Activated naive CD8-positive, alpha-beta T cell treated with anti-CD3 and anti-CD28 coated beads, Interleukin-2, amount 50 U/mL, for 24 hours (primary cell): ENCODE data around the gene MTHFD1L.

Experiments used
- ATAC-seq: fragments of 150-1000 bp; cut with Tn5 transposase; one replicate; pipeline ENCODE4 v1.10.0; 2021
- DNase-seq: peaks from one replicate; pipeline ENCODE4 v3.0.0; 2021
- H3K27ac Mint-ChIP-seq: one replicate; pipeline ENCODE4 v1.8.0; 2021; ENCODE audit warnings: mild to moderate bottlenecking, mixed read lengths
- H3K27me3 Mint-ChIP-seq: one replicate; pipeline ENCODE4 v1.8.0; 2021; ENCODE audit warnings: mixed read lengths
- H3K36me3 Mint-ChIP-seq: one replicate; pipeline ENCODE4 v1.8.0; 2021; ENCODE audit warnings: low read depth, mixed read lengths
- H3K4me1 Mint-ChIP-seq: one replicate; pipeline ENCODE4 v1.8.0; 2021; ENCODE audit warnings: mixed read lengths
- H3K4me3 Mint-ChIP-seq: one replicate; pipeline ENCODE4 v1.8.0; 2021; ENCODE audit warnings: mild to moderate bottlenecking, moderate library complexity, mixed read lengths
- H3K9me3 Mint-ChIP-seq: one replicate; pipeline ENCODE4 v1.8.0; 2021; ENCODE audit warnings: mixed read lengths

MTHFD1L gene

DNA sequence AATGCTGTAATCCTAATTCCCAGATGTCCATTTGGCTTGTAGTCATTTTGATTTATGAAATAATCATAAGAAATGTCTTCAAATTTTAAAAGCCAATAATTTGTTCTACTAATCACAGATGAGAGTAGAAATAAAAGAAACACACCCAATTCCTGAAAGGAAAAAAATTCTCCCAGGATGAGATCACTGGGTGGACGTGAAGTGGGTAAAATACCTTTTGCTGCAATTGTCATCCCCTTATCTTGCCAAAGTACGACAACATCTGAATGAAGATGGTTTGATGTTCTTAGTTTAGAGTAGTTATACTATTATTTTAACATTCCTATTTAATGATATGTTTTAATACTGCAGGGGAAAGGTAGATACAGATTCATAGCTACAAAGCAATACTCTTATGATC is 33.7 kb downstream of the MTHFD1L start:
- Mint-ChIP-seq H3K4me3 (no peak overlapping the region), H3K27ac (no peak overlapping the region), H3K36me3 (peaks cover 54% of the 10 kb centered on the region), H3K4me1 (peaks cover 16% of the 10 kb centered on the region), H3K27me3 (no peaks in the 10 kb centered on the region), H3K9me3 (no peaks in the 10 kb centered on the region)
- DNase-seq (no peak), ATAC-seq (no peak)

- no peak overlapping the region for H3K27ac Mint-ChIP-seq
- H3K36me3 Mint-ChIP-seq = peaks cover 50% of the 10 kb centered on the region
- peaks cover 8% of the 10 kb centered on the region for H3K4me1 Mint-ChIP-seq
- H3K4me3 Mint-ChIP-seq = no peak overlapping the region
- H3K9me3 Mint-ChIP-seq = no peaks in the 10 kb centered on the region
- ATAC-seq = no peak
- no peaks in the 10 kb centered on the region for H3K27me3 Mint-ChIP-seq
- DNase-seq = no peak
Measured at GRCh38 chr6:150900049-150900448, 34.5 kb downstream of the MTHFD1L start.

GRCh38 chr6:150902142-150902776 is 36.8 kb downstream of the MTHFD1L start:
- peaks cover 2% of the 10 kb centered on the region for H3K4me1 Mint-ChIP-seq
- peaks cover 48% of the 10 kb centered on the region for H3K36me3 Mint-ChIP-seq
- no peaks in the 10 kb centered on the region for H3K27me3 Mint-ChIP-seq
- DNase-seq = no peak
- H3K4me3 Mint-ChIP-seq = no peak overlapping the region
- no peak for ATAC-seq
- no peak overlapping the region for H3K27ac Mint-ChIP-seq
- no peaks in the 10 kb centered on the region for H3K9me3 Mint-ChIP-seq

DNA sequence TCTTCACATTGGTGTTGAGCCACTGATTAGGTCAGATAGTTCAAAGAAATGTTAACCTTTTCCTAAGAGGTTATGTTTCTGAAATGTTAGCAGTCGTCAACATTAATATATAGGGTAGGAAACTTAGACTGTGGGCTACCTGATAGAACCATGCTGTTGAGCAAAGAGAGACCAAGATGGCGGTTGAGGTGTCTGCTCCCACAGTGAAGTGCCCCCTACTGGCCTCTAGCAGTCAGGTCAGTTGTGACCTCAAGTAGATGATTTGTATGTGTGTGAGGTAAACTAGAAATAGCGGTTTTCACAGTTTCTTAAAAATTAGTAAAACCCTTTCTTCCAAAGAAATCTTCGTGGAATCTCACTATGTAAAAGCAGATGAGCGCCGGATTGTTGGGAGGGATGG is 40.3 kb downstream of the MTHFD1L start:
- Mint-ChIP-seq H3K27me3 (no peaks in the 10 kb centered on the region), H3K27ac (no peak overlapping the region), H3K36me3 (peaks cover 53% of the 10 kb centered on the region), H3K4me1 (no peaks in the 10 kb centered on the region), H3K4me3 (no peak overlapping the region), H3K9me3 (no peaks in the 10 kb centered on the region)
- DNase-seq (no peak), ATAC-seq (no peak)

DNA sequence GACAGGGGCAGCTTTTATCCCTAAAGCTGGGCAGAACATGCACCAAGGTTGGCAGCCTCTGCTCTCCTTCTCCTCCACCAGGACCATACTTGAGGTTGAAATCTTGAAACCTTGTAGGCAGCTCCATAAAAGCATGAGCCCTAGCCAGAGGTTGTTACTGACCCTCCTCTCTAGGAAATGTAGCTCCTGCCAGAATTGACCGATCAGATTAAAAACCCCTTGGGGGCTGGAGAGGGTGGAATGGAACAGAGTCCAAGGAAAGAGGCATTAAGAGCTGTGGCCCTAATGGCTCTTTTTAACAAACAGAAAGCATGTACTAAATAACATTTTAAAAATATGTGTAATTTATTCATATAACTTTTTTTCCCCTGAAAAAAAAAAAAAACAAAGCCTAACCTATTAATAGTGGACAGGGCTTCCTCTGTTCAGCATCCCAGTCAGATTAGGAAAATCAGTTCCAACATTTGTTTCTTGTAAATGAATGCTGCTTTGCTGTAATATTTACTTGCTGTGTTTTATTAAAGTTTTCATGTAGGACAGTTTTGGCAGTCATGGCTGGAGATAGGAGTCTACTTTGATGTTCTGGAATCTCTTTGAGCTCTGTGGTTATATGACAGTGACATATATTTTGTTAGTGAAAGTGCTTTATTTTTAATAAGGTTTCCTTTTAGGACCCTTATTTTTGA is 41.3 kb downstream of the MTHFD1L start:
- Mint-ChIP-seq H3K4me1 (no peaks in the 10 kb centered on the region), H3K27ac (no peak overlapping the region), H3K27me3 (no peaks in the 10 kb centered on the region), H3K4me3 (no peak overlapping the region), H3K9me3 (no peaks in the 10 kb centered on the region), H3K36me3 (peaks cover 56% of the 10 kb centered on the region)
- DNase-seq (no peak), ATAC-seq (no peak)

- Mint-ChIP-seq H3K27ac (no peak overlapping the region), H3K36me3 (peaks cover 57% of the 10 kb centered on the region), H3K4me1 (no peaks in the 10 kb centered on the region), H3K9me3 (no peaks in the 10 kb centered on the region), H3K4me3 (no peak overlapping the region), H3K27me3 (no peaks in the 10 kb centered on the region)
- no peak for DNase-seq
- no peak for ATAC-seq
Measured at GRCh38 chr6:150907383-150907782, 41.9 kb downstream of the MTHFD1L start.

GRCh38 chr6:150908901-150909300 is 43.4 kb downstream of the MTHFD1L start:
- Mint-ChIP-seq H3K4me1 (no peaks in the 10 kb centered on the region), H3K27me3 (no peaks in the 10 kb centered on the region), H3K27ac (no peak overlapping the region), H3K36me3 (peaks cover 54% of the 10 kb centered on the region), H3K4me3 (no peak overlapping the region), H3K9me3 (no peaks in the 10 kb centered on the region)
- ATAC-seq (no peak), DNase-seq (no peak)

DNA sequence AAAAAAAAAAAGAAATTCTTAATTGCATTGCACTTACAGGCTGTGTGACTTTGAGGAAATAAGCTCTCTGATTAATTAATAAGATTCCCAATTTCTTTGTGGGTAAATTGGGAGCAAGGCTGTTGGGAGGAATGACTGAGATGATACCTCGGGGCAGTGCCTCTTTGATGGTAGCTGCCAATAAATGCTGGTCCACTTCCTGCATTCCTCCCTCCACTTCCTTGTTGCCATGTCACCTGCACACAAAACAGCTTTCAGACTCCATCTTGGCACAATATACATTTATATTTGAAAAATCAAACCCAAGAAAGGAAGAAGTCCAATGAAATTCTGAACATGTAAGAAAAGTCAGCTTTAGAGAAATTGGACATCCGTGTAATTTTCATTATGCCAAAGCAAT is 45.1 kb downstream of the MTHFD1L start:
- peaks cover 50% of the 10 kb centered on the region for H3K36me3 Mint-ChIP-seq
- DNase-seq = no peak
- no peaks in the 10 kb centered on the region for H3K9me3 Mint-ChIP-seq
- no peak overlapping the region for H3K4me3 Mint-ChIP-seq
- H3K27ac Mint-ChIP-seq = no peak overlapping the region
- no peaks in the 10 kb centered on the region for H3K27me3 Mint-ChIP-seq
- no peak for ATAC-seq
- no peaks in the 10 kb centered on the region for H3K4me1 Mint-ChIP-seq

DNA sequence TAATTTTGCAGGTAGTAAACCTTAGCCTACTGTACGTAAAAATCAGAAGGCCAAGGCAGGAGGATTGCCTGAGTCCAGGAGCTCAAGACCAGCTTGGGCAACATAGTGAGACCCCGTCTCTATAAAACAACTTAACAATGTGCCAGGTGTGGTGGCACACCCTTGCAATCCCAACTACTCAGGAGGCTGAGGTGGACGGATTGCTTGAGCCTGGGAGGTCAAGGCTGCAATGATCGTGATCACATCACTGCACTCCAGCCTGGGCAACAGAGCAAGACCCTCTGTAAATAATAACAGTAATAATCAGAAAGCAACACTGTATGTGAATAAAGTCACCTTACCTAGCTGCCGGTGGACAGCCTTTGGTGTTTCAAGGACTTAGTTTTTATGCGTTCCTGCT is 48.9 kb downstream of the MTHFD1L start:
- ATAC-seq (no peak), DNase-seq (no peak)
- H3K4me1 Mint-ChIP-seq = no peaks in the 10 kb centered on the region
- no peaks in the 10 kb centered on the region for H3K27me3 Mint-ChIP-seq
- H3K27ac Mint-ChIP-seq = no peak overlapping the region
- H3K36me3 Mint-ChIP-seq = peaks cover 45% of the 10 kb centered on the region
- no peaks in the 10 kb centered on the region for H3K9me3 Mint-ChIP-seq
- no peak overlapping the region for H3K4me3 Mint-ChIP-seq

DNA sequence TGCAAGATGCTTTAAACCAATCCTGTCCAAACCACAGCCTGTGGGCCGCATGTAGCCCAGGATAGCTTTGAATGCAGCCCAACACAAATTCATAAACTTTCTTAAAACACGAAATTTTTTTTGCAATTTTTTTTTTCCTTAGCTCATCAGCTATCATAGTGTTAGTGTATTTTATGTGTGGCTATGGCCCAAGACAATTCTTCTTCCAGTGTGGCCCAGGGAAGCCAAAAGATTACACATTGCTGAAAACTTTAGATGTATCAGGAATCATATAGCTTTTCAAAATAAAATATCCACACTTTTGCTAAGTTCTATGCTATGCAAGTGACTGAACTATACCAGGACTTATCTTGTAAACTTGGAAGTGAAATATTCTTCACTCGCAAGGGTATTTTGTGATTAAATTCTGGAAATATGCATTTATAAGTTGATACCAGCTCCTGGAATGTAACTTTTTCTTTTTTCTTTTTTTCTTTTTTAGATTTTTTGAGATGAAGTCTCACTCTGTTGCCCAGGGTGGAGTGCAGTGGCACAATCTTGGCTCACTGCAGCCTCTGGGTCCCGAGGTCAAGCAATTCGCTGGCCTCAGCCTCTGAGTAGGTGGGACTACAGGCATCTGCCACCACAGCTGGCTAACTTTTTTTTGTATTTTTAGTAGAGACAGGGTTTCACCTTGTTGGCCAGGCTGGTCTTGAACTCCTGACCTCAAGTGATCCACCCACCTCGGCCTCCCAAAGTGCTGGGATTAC is 49.8 kb downstream of the MTHFD1L start:
- no peak for DNase-seq
- ATAC-seq = no peak
- Mint-ChIP-seq H3K4me3 (no peak overlapping the region), H3K36me3 (peaks cover 45% of the 10 kb centered on the region), H3K4me1 (no peaks in the 10 kb centered on the region), H3K9me3 (no peaks in the 10 kb centered on the region), H3K27me3 (no peaks in the 10 kb centered on the region), H3K27ac (no peak overlapping the region)

DNA sequence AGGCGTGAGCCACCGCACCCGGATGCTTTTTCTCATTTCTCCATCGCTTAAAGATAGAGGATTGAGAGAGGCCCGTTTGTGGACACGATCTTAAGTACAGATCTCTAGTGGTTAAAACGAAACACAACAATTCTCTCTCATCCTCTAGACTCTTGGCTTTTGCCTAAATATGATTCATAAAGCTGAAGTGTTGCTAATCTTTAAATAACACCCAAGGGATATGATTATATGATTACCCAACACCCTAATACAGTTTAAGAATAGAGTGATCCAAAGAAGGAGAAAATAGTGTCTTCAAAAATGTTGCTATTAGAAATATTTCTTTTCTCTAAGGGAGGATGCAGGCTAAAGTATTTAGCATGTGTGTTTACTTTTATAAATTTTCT is 50.4 kb downstream of the MTHFD1L start:
- Mint-ChIP-seq H3K36me3 (peaks cover 42% of the 10 kb centered on the region), H3K27ac (no peak overlapping the region), H3K27me3 (no peaks in the 10 kb centered on the region), H3K9me3 (no peaks in the 10 kb centered on the region), H3K4me1 (no peaks in the 10 kb centered on the region), H3K4me3 (no peak overlapping the region)
- ATAC-seq (no peak), DNase-seq (no peak)

DNA sequence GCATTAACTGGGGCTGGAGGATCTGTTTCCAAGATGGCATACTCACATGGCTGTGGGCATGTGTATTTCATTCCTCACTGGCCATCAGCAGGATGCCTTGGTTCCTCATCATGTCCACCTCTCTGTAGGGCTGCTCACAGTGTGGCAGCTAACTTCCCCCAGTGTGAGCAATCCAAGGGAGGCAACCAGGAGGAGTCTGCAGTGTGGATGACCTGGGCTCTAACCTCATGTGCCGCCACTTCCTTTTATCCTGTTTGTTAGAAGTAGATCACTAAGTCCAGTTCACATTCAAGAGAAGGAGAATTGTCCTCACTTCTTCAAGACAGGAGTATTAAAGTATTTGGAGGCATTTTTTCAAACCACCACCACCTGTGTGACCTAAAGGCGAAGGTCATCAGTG is 54.4 kb downstream of the MTHFD1L start:
- Mint-ChIP-seq H3K36me3 (peaks cover 51% of the 10 kb centered on the region), H3K27ac (no peak overlapping the region), H3K9me3 (no peaks in the 10 kb centered on the region), H3K27me3 (no peaks in the 10 kb centered on the region), H3K4me1 (no peaks in the 10 kb centered on the region), H3K4me3 (no peak overlapping the region)
- no peak for DNase-seq
- ATAC-seq = no peak

DNA sequence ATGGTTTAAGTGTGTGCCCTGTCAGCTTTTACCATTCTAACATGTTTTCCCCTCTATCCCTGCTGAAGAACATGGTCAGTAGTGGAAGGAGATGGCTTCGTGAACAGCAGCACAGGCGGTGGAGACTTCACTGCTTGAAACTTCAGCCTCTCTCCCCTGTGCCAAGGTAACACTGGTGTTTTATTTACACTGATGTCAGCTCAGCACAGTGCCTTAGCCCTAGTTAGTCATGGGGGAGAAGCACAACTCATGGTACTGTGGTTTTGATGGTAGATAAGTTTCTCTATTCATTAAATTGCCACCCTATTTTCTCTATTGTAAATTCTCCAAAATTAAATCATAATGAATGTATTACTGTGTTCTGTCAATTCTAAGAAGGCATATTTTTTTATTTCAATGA is 56.6 kb downstream of the MTHFD1L start:
- DNase-seq = no peak
- no peak overlapping the region for H3K27ac Mint-ChIP-seq
- no peak overlapping the region for H3K4me3 Mint-ChIP-seq
- H3K4me1 Mint-ChIP-seq = no peaks in the 10 kb centered on the region
- ATAC-seq = no peak
- no peaks in the 10 kb centered on the region for H3K27me3 Mint-ChIP-seq
- H3K36me3 Mint-ChIP-seq = peaks cover 65% of the 10 kb centered on the region
- H3K9me3 Mint-ChIP-seq = no peaks in the 10 kb centered on the region

GRCh38 chr6:150924808-150925589 is 59.5 kb downstream of the MTHFD1L start:
- ATAC-seq (no peak), DNase-seq (no peak)
- Mint-ChIP-seq H3K4me1 (no peaks in the 10 kb centered on the region), H3K27ac (no peak overlapping the region), H3K9me3 (no peaks in the 10 kb centered on the region), H3K4me3 (no peak overlapping the region), H3K27me3 (no peaks in the 10 kb centered on the region), H3K36me3 (peaks cover 60% of the 10 kb centered on the region)

- Mint-ChIP-seq H3K36me3 (peaks cover 57% of the 10 kb centered on the region), H3K4me3 (no peak overlapping the region), H3K4me1 (no peaks in the 10 kb centered on the region), H3K27me3 (no peaks in the 10 kb centered on the region), H3K9me3 (no peaks in the 10 kb centered on the region), H3K27ac (no peak overlapping the region)
- ATAC-seq (no peak), DNase-seq (no peak)
Measured at GRCh38 chr6:150925590-150925928, 60.1 kb downstream of the MTHFD1L start.
